HG02943 (cell line): ENCODE results near the gene CAMSAP3.

Experiments
- ATAC-seq: cut with Tn5 transposase; IDR thresholded peaks from one replicate; pipeline ENCODE4 v1.9.1; 2021; ENCODE audit warnings: mild to moderate bottlenecking, low read depth, moderate library complexity; ENCODE audit not compliant: unreplicated experiment

The CAMSAP3 gene

DNA sequence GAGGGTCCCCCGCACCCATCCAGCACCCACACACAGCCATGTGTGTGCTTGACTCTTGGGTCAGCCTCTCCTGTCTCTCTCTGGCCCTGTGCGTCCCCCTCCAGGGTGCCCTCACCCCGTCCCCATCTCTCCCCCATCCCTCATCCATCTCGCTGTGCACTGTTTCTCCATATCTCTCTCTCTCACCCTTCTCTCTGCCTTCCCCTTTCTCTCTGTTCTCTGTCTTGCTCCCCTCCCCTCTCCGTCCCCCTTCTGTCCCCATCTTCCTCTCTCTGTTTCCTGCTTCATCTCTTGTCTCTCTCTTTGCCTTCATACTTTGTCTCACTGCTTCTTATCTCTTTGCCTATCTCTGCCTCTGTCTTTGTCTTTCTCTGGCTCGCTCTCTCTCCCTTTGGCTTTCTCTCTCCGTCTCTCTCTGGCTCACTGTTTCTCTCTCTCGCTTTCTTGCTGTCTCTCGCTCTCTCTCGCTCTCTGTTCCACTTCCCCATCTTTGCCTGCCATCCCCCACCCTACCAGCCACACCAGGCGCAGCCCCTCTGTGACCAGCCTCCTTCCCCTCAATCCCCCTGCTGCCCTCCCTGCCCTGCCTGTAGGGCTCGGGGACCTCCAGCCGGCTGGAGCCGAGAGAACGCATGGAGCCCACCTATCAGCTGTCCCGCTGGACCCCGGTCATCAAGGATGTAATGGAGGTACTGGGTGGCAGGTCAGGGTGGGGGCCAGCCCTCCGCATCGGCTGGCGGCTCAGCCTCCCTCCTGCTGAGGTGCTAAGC, 50.2 kb downstream of the CAMSAP3 start:
- ATAC-seq, result no peak

- ATAC-seq, result no peak
Measured at GRCh38 chr19:7646426-7646700, 50.7 kb downstream of the CAMSAP3 start.

GRCh38 chr19:7647156-7647555, 51.5 kb downstream of the CAMSAP3 start:
- ATAC-seq, result no peak

- no peak for ATAC-seq
Measured at GRCh38 chr19:7648265-7649014, 52.8 kb downstream of the CAMSAP3 start.

DNA sequence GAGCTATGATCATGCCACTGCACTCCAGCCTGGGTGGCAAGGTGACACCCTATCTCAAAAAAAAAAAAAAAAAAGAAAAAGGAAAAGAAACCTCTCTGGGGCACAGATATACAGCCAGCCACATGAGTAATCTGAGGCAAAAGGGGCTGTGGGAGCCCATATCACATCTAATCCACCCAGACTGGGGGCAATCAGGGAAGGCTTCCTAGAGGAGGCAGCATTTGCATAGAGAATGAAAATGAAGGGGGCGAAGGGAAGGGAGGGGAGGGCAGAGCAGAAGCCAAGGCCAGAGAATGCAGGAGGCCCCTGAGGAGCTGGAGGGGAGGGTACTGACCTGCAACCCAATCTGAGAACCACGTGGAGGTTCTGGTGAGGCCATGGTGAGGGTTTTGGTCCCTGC, 54.5 kb downstream of the CAMSAP3 start:
- no peak for ATAC-seq

GRCh38 chr19:7652061-7652641, 56.5 kb downstream of the CAMSAP3 start:
- ATAC-seq, result no peak

DNA sequence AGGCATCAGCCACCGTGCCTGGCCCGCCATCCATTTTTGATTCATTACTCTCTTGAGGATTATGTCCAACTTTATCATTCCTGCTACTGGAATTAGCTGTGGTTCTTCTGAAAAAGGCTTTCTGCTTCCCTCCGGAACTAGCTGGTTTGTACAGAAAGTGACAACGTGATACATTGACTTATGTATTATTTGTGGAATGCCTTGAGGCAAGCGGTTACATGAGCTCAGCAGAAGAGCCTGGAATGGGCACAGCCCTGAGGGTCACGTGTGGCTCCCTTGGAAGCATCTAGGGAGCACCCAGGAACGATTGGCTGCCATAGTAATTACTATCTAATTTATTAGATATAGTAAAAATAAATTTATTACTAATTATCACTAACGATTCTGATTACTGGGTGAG, 58.7 kb downstream of the CAMSAP3 start:
- no peak for ATAC-seq

- ATAC-seq, result no peak
Measured at GRCh38 chr19:7655581-7655980, 59.9 kb downstream of the CAMSAP3 start.

DNA sequence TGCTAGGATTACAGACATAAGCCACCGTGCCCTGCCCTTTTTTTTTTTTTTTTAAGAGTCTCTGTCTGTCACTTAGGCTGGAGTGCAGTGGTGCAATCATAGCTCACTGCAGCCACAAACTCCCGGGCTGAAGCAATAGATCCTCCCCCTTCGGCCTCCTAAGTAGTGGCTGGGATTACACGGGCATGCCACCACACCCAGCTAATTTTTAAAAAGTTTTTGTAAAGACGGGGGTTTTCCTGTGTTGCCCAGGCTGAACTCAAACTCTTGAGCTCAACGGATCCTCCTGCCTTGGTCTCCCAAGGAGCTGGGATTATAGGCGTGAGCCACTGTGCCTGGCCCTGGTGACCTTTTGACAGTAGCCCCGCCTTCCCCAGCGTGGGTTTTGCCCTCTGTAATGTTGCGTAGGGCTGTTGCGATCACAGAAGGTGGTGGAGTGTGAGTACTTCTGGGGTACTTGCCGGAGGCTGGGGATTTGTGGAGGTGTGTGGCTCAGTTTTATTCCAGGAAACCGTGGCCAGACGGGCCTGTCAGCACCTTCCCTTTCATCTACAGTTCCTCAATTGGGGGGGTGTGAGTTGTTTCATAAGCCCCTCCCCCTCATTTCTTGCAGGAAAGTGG, 61.6 kb downstream of the CAMSAP3 start:
- ATAC-seq, result no peak

DNA sequence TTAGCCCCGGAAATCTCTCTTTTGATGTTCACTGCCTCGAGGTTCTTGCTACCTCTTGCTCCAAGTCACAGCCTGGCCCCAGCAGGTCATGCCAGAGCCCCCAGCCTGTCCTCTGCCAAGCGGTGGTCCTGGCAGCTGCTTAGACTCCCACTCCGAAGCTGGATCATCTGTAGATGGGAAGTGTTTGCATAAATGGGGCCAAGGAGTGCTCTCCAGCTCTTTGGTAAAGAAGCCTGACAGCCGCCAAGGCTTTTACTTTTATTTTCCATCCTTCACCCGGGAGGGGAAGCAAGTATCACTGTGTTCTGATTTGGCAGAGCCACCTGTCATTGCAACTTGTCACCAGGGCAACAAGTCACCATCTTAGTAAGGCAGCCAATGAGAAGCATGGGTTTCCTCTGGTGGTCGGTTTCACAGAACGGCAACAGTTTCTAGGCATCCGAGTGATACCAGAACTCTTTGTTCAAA, 62.6 kb downstream of the CAMSAP3 start:
- ATAC-seq, result no peak

DNA sequence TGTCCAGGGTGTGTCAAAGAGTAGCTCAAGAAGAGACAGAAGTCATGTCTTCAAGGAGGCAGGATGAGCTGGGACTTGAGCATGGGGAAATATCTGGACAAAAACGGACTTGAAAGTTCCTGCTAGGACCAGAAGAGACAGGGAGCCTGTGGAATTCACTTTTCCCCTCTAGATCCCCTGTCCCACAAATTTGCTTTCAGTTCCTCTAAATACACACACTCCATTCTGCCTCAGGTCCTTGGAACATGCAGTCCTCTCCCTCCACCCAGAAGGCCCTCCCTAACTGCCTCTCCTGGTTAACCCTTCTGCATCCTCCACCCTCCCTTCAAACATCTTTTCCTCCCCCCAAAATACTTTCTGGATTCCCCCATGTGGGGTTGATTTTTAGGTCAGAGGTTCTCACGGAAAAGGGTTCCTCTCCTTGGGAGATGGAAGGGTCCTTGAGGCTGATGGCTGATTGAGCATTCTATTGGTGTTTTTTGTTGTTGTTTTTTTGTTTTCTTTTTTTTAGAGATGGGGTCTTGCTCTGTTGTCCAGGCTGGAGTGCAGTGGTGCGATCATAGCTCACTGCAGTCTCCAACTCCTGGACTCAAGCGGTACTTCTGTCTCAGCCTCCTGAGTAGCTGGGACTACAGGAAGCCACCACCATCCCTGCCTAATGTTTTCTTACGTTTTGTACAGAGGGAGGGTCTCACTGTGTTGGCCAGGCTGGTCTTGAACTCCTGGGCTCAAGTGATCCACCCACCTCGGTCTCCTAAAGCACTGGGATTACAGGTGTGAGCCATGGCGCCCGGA, 66.3 kb downstream of the CAMSAP3 start:
- ATAC-seq, result no peak

DNA sequence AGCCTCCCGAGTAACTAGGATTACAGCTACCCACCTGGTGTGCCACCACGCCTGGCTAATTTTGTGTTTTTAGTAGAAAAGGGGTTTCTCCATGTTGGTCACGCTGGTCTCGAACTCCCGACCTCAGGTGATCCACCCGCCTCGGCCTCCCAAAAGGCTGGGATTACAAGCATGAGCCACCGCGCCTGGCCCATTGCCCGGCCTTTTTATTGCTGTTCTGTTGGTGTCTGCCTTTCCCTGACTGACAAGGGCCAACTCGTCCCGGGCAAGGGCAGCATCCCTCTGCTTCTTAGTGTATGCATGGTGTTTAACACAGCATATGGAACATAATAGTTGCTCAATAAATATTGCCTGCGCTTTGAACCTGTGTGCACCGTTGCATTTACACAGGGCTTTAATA, 67.0 kb downstream of the CAMSAP3 start:
- no peak for ATAC-seq

GRCh38 chr19:7663706-7664105, 68.0 kb downstream of the CAMSAP3 start:
- ATAC-seq, result no peak

GRCh38 chr19:7665076-7665475, 69.4 kb downstream of the CAMSAP3 start:
- no peak for ATAC-seq
